K562 (cell line): ENCODE data around the gene RNFT2. TPM values are rescaled to one million over a fixed set of nuclear protein-coding genes. Genes with fewer than 3 reads are reported as not detected.
A peak's percentile ranks its signal among the peaks of the same experiment; 100 is the strongest.

Experiments used
- ATAC-seq: fragments of 200-7000 bp; cut with Tn5 transposase; 3 replicates; pipeline ENCODE4 v1.9.1; 2020; ENCODE audit warnings: moderate library complexity
- BruUV-seq: library from RNA; stranded (reverse); fragments of 400-500 nt; replicated peaks from 2 replicates; lab custom pipeline; 2021; lab: Mats Ljungman, UMichigan
- CTCF ChIA-PET: fragments of 300-600 bp; formaldehyde crosslinking; extraction: SDS; loops from one replicate; lab custom pipeline; 2021; ENCODE audit warnings: low intra/inter-chr PET ratio; lab: Yijun Ruan, JAX
- POLR2A ChIA-PET: fragments of 300-600, 350-650 bp; sonication (Branson Sonifier 250); formaldehyde crosslinking; extraction: SDS; loops from one replicate; lab custom pipeline; 2021; ENCODE audit warnings: antibody characterized with exemption, inconsistent platforms; lab: Yijun Ruan, JAX
- DNase-seq, 4 experiments: peaks; one replicate each; pipeline versions ENCODE4 v3.0.0 to v3.0.0-alpha.2; 2011 to 2018; ENCODE audit warnings: low spot score in 3 of 4, mixed read lengths in 3 of 4; ENCODE audit errors: extremely low read depth in 1 of 4
- FAIRE-seq: peaks from 2 replicates; lab custom pipeline; 2011; peaks lifted over from hg19 to GRCh38; lab: Jason Lieb, UNC
- H2AFZ ChIP-seq: 2 replicates; pipeline ENCODE4 v1.6.0; 2011; ENCODE audit warnings: low read depth, low read length, control low read depth, inconsistent platforms
- H3K27ac ChIP-seq: fragments of 200-600 bp; 3 replicates; pipeline ENCODE4 v1.8.0; 2011; ENCODE audit warnings: low read depth, mild to moderate bottlenecking, control low read depth, inconsistent platforms, low read length, moderate library complexity, mixed read lengths; ENCODE audit errors: extremely low read depth
- H3K27me3 ChIP-seq, 2 experiments: fragments of 300-600 bp in 1 of 2; 2 replicates in 1 of 2; 3 replicates in 1 of 2; pipeline versions ENCODE4 v1.6.0 to v1.8.0; 2011; ENCODE audit warnings: inconsistent platforms in 2 of 2, low read length in 2 of 2, mild to moderate bottlenecking in 1 of 2, mixed read lengths in 1 of 2, moderate library complexity in 1 of 2; ENCODE audit not compliant: control insufficient read depth in 2 of 2, insufficient read depth in 2 of 2
- H3K36me3 ChIP-seq: fragments of 300-600 bp; 3 replicates; pipeline ENCODE4 v1.8.0; 2011; ENCODE audit warnings: mild to moderate bottlenecking, low read length, inconsistent platforms; ENCODE audit not compliant: control insufficient read depth, insufficient read depth
- H3K4me1 ChIP-seq, 2 experiments: fragments of 200-600 bp in 1 of 2; replicated peaks in 1 of 2; 2 replicates in 1 of 2; 3 replicates in 1 of 2; pipeline versions ENCODE4 v1.5.1 to v1.8.0; 2011; ENCODE audit warnings: inconsistent platforms in 2 of 2, low read length in 2 of 2, mild to moderate bottlenecking in 1 of 2, mixed read lengths in 1 of 2, moderate library complexity in 1 of 2; ENCODE audit not compliant: control insufficient read depth in 2 of 2, insufficient read depth in 2 of 2
- H3K4me2 ChIP-seq: 2 replicates; pipeline ENCODE4 v1.6.1; 2011; ENCODE audit warnings: low read length, control low read depth, inconsistent platforms, mixed read lengths; ENCODE audit not compliant: insufficient read depth
- H3K4me3 ChIP-seq: fragments of 200-600 bp; sonication (generic), shearing (Covaris generic); 2 replicates; pipeline ENCODE4 v1.5.1; 2016; ENCODE audit warnings: control low read depth, inconsistent platforms
- H3K79me2 ChIP-seq: fragments of 200-600 bp; 3 replicates; pipeline ENCODE4 v1.8.0; 2011; ENCODE audit warnings: low read length, inconsistent platforms; ENCODE audit not compliant: control insufficient read depth, insufficient read depth
- H3K9ac ChIP-seq, 2 experiments: 2 replicates each; pipeline versions ENCODE4 v1.6.0 to v1.6.1; 2011; ENCODE audit warnings: low read depth in 2 of 2, low read length in 2 of 2, control low read depth in 1 of 2, inconsistent platforms in 1 of 2, mild to moderate bottlenecking in 1 of 2, mixed read lengths in 1 of 2; ENCODE audit not compliant: insufficient read depth in 1 of 2
- H3K9me1 ChIP-seq: one replicate; pipeline ENCODE4 v1.6.0; 2011; ENCODE audit warnings: inconsistent platforms, mild to moderate bottlenecking, low read length, moderate library complexity; ENCODE audit not compliant: control insufficient read depth, insufficient read depth
- H3K9me3 ChIP-seq: replicated peaks from 2 replicates; pipeline ENCODE4 v1.5.1; 2011; ENCODE audit warnings: low read depth, low read length, inconsistent platforms; ENCODE audit not compliant: control insufficient read depth, insufficient read depth
- H4K20me1 ChIP-seq: replicated peaks from 2 replicates; pipeline ENCODE4 v1.6.1; 2011; ENCODE audit warnings: low read length, inconsistent platforms, mixed read lengths; ENCODE audit not compliant: control insufficient read depth, insufficient read depth
- E2F4 ChIP-seq: sonication (generic); formaldehyde crosslinking; IDR thresholded peaks from 2 replicates; pipeline ENCODE4 v1.8.0; 2022; ENCODE audit warnings: mild to moderate bottlenecking, low read depth, missing genetic modification reagents
- ELF1 ChIP-seq: fragments of 200-800 bp; sonication (Bioruptor generic); IDR thresholded peaks from 2 replicates; pipeline ENCODE4 v1.6.1; 2016; ENCODE audit warnings: missing genetic modification characterization, missing compliant biosample characterization
- FOS ChIP-seq: IDR thresholded peaks from 3 replicates; pipeline ENCODE4 v1.6.1; 2011; ENCODE audit not compliant: insufficient read length; ENCODE audit errors: extremely low read depth
- NEUROD1 ChIP-seq: fragments of 150-350 bp; IDR thresholded peaks from 2 replicates; pipeline ENCODE4 v1.6.1; 2014; ENCODE audit warnings: borderline replicate concordance, low read length, low read depth; ENCODE audit not compliant: partially characterized antibody
- PHF21A ChIP-seq: fragments of 450-650 bp; IDR thresholded peaks from 2 replicates; pipeline ENCODE4 v1.6.1; 2017; ENCODE audit warnings: low read depth, borderline replicate concordance
- RBFOX2 ChIP-seq: fragments of 200-400 bp; formaldehyde crosslinking; IDR thresholded peaks from 2 replicates; pipeline ENCODE4 v1.6.1; 2017; ENCODE audit warnings: low read depth, mild to moderate bottlenecking, low read length, moderate library complexity
- VEZF1 ChIP-seq: fragments of 200-800 bp; sonication (Bioruptor generic); IDR thresholded peaks from 2 replicates; pipeline ENCODE4 v1.6.1; 2017; ENCODE audit warnings: missing genetic modification characterization, missing compliant biosample characterization
- ZNF24 ChIP-seq: fragments of 450-650 bp; IDR thresholded peaks from 2 replicates; pipeline ENCODE4 v1.6.1; 2016
- WGBS: fragments of 100-300 bp; shearing (Covaris generic); methylation state at CpG from one replicate; pipeline ENCODE4 v1.1.6; 2016; ENCODE audit warnings: low coverage, mixed read lengths; ENCODE audit not compliant: insufficient coverage; ENCODE audit errors: missing lambda C conversion rate; 5-methylcytosine and 5-hydroxymethylcytosine counted together
- in situ Hi-C: fragments of 300-500 bp; cut with MboI; formaldehyde crosslinking; loops from 4 replicates; pipeline ENCODE4 v1.15.0; 2018; ENCODE audit warnings: inconsistent platforms, mixed read lengths
- intact Hi-C: fragments of 100-400 bp; cut with micrococcal nuclease; formaldehyde crosslinking; loops from 2 replicates; pipeline ENCODE4 v1.14.2; 2022
- polyA plus RNA-seq, 8 experiments: library from polyadenylated mRNA; depleted of rRNA in 4 of 8; stranded (reverse) in 5 of 8; unstranded in 3 of 8; fragments of >200 nt; fragmentation: Nextera tagmentation in 2 of 8; fragmentation: Illumina TruSeq in 1 of 8; extraction: Ambion mirVana in 2 of 8; extraction: Trizol in 1 of 8; gene quantifications; 2 replicates each; pipeline versions ENCODE4 v1.2.1 to v1.2.3, GENCODE V29; 2011 to 2014; ENCODE audit warnings: inconsistent platforms in 1 of 8, missing spikeins in 1 of 8
- total RNA-seq, 7 experiments: library from RNA; depleted of rRNA in 6 of 7; stranded (reverse); fragments of >200 nt in 6 of 7; fragmentation: Illumina TruSeq in 2 of 7; extraction: Trizol in 2 of 7; gene quantifications; 2 replicates each; pipeline versions ENCODE4 v1.2.1 to v1.2.3, GENCODE V29; 2011 to 2021; ENCODE audit warnings: low replicate concordance in 1 of 7

The RNFT2 gene
- total and polyA plus RNA-seq, 9 of the 15 experiments (the other 6 are each of a cell fraction or from before 2014, with no cell fraction given) = 3.6 to 26.3 (median 9.5) TPM

GRCh38 chr12:116734156-116734768 is 3.9 kb upstream of the RNFT2 start:
- H3K27me3 ChIP-seq = peaks cover 1 to 4% of the 10 kb centered on the region in 2 experiments; a peak in 1 of 5 replicates
- no peak overlapping the region for H3K4me2 ChIP-seq
- FAIRE-seq (no peak), ATAC-seq (no peak), DNase-seq (no peak)
- no peaks in the 10 kb centered on the region; the same call in 1 of the 2 replicates for H4K20me1 ChIP-seq
- no peak overlapping the region for H3K27ac ChIP-seq
- peaks cover 16% of the 10 kb centered on the region; the same call in 2 of the 3 replicates for H3K79me2 ChIP-seq
- H3K9ac ChIP-seq = no peak overlapping the region
- TF ChIP-seq VEZF1 (CRISPR knock-in tag) = no peak
- TF ChIP-seq ZNF24 = no peak
- no peak for TF ChIP-seq ELF1 (tag)
- TF ChIP-seq RBFOX2 = no peak
- no peak for TF ChIP-seq NEUROD1
- no peak for TF ChIP-seq E2F4
- TF ChIP-seq FOS = no peak
- TF ChIP-seq PHF21A = no peak
- H3K4me3 ChIP-seq = no peak overlapping the region
- H3K9me3 ChIP-seq = no peaks in the 10 kb centered on the region
- peaks cover 8 to 13% of the 10 kb centered on the region in 2 experiments; a peak in 4 of 5 replicates for H3K4me1 ChIP-seq
- no peak overlapping the region for H2AFZ ChIP-seq
- H3K36me3 ChIP-seq = peaks cover 18% of the 10 kb centered on the region; the same call in 2 of the 3 replicates
- POLR2A ChIA-PET = no interaction called here
- in situ Hi-C loops (no loop called here), intact Hi-C loops (no loop called here)
- TSS peak; percentile 17 for BruUV-seq
- H3K9me1 ChIP-seq = peaks cover 3% of the 10 kb centered on the region
- CTCF ChIA-PET = no interaction called here
- WGBS = 94% methylated on average over 5 of the region's 5 CpGs
